Left lobe of liver (tissue), 2 donors: ENCODE measurements around the gene CFAP92. TPM values are rescaled to one million over a fixed set of nuclear protein-coding genes. Genes with fewer than 3 reads are reported as not detected.
"Not testable (repeated sequence)": the region's sequence is repeated elsewhere in the genome, so short reads cannot be mapped to it uniquely, and the experiment has no call there.

Experiments used
- ATAC-seq: fragments of 200-7000 bp; cut with Tn5 transposase; one replicate; pipeline ENCODE4 v1.9.1; 2020; ENCODE audit warnings: mild to moderate bottlenecking, moderate library complexity
- DNase-seq: peaks from one replicate; pipeline ENCODE4 v3.0.0-alpha.2; 2020; ENCODE audit warnings: low spot score
- total RNA-seq: library from RNA; stranded (reverse); gene quantifications from one replicate; pipeline ENCODE4 v1.2.1, GENCODE V29; 2021
- donor health status: DM: no; HTN: no; CAD: no; lungs with moderate emphysema.
- donor health status: DM: no; HTN: yes; CAD: no.

The CFAP92 gene
- total RNA-seq, 1 donor from 2014 or later: not detected

GRCh38 chr3:128907706-128908445, 86.0 kb downstream of the CFAP92 start:
- DNase-seq (no peak), ATAC-seq (no peak)

- no peak for ATAC-seq
- DNase-seq: no peak
Observed at GRCh38 chr3:128906804-128907525, 86.9 kb downstream of the CFAP92 start.

GRCh38 chr3:128906031-128906803, 87.7 kb downstream of the CFAP92 start:
- ATAC-seq (no peak), DNase-seq (no peak)

GRCh38 chr3:128903501-128903900, 90.4 kb downstream of the CFAP92 start:
- no peak for ATAC-seq
- DNase-seq: no peak

GRCh38 chr3:128902426-128902825, 91.5 kb downstream of the CFAP92 start:
- no peak for ATAC-seq
- DNase-seq: no peak

GRCh38 chr3:128895843-128896697, 97.8 kb downstream of the CFAP92 start:
- DNase-seq: no peak
- no peak for ATAC-seq

- DNase-seq (no peak), ATAC-seq (no peak)
Observed at GRCh38 chr3:128889139-128889894, 104.6 kb downstream of the CFAP92 start.

GRCh38 chr3:128884992-128885391, 108.9 kb downstream of the CFAP92 start:
- peak; percentile 64 for DNase-seq
- peak; percentile 94 for ATAC-seq

- ATAC-seq (peak; percentile 7), DNase-seq (no peak)
Observed at GRCh38 chr3:128882719-128883118, 111.2 kb downstream of the CFAP92 start.

- no peak for DNase-seq
- no peak for ATAC-seq
Observed at GRCh38 chr3:128881576-128881975, 112.3 kb downstream of the CFAP92 start.

GRCh38 chr3:128880455-128880854, 113.4 kb downstream of the CFAP92 start:
- DNase-seq, ATAC-seq: not testable (repeated sequence)

- ATAC-seq: no peak
Observed at GRCh38 chr3:128879991-128880390, 113.9 kb downstream of the CFAP92 start.

GRCh38 chr3:128879125-128879969, 114.5 kb downstream of the CFAP92 start, which contains the start of gene ACAD9:
Gene ACAD9, plus strand, starts transcription at chr3:128879620. Its CDS starts 72 bp downstream, at chr3:128879692.
- DNase-seq (peak; percentile 99), ATAC-seq (peak; percentile 93)

More at GRCh38 chr3:128879991-128880390, 113.9 kb downstream of the CFAP92 start:
- DNase-seq: no peak

- no peak for DNase-seq
Observed at GRCh38 chr3:128878556-128879124, 115.2 kb downstream of the CFAP92 start.

GRCh38 chr3:128878011-128878457, 115.8 kb downstream of the CFAP92 start:
- no peak for DNase-seq
- no peak for ATAC-seq

More at GRCh38 chr3:128878556-128879124, 115.2 kb downstream of the CFAP92 start:
- peak; percentile 47 for ATAC-seq

- DNase-seq: peak; percentile 65
- ATAC-seq: peak; percentile 65
Observed at GRCh38 chr3:128875556-128876120, 118.2 kb downstream of the CFAP92 start.

GRCh38 chr3:128874481-128875180, 119.2 kb downstream of the CFAP92 start:
- no peak for ATAC-seq

More at GRCh38 chr3:128874481-128875180, 119.2 kb downstream of the CFAP92 start:
- no peak for DNase-seq
